K562 (cell line): ENCODE measurements around the gene SIMC1. TPM values are rescaled to one million over a fixed set of nuclear protein-coding genes. Genes with fewer than 3 reads are reported as not detected.
A peak's percentile ranks its signal among the peaks of the same experiment; 100 is the strongest.

Experiments used
- ARID1B ChIP-seq: fragments of 450-650 bp; IDR thresholded peaks from 2 replicates; pipeline ENCODE4 v1.6.1; 2016; ENCODE audit warnings: antibody characterized with exemption, mild to moderate bottlenecking, inconsistent platforms
- ATF3 ChIP-seq, 2 experiments: fragments of 450-650 bp in 1 of 2; sonication (generic) in 1 of 2; formaldehyde crosslinking in 1 of 2; IDR thresholded peaks in 1 of 2; conservative IDR thresholded peaks in 1 of 2; 2 replicates each; pipeline versions ENCODE4 v1.6.1 to v1.8.1; 2016 to 2023; ENCODE audit warnings: mild to moderate bottlenecking in 2 of 2, moderate library complexity in 2 of 2, inconsistent platforms in 1 of 2, missing genetic modification reagents in 1 of 2
- BRF1 ChIP-seq: IDR thresholded peaks from 3 replicates; pipeline ENCODE4 v1.6.1; 2011; ENCODE audit warnings: borderline replicate concordance, mild to moderate bottlenecking; ENCODE audit not compliant: insufficient read length; ENCODE audit errors: extremely low read depth
- CBFB ChIP-seq: sonication (generic); formaldehyde crosslinking; IDR thresholded peaks from 2 replicates; pipeline ENCODE4 v1.4.0; 2020; ENCODE audit warnings: mild to moderate bottlenecking, missing genetic modification reagents
- CXXC5 ChIP-seq: fragments of 250-450 bp; sonication (Bioruptor Pico); IDR thresholded peaks from 2 replicates; pipeline ENCODE4 v1.8.0; 2022; ENCODE audit warnings: inconsistent platforms, mild to moderate bottlenecking, moderate library complexity
- ELF4 ChIP-seq: fragments of 450-650 bp; formaldehyde crosslinking; IDR thresholded peaks from 2 replicates; pipeline ENCODE4 v1.4.0; 2022; ENCODE audit warnings: missing genetic modification characterization
- JUND ChIP-seq, 2 experiments: IDR thresholded peaks; 2 replicates in 1 of 2; 3 replicates in 1 of 2; pipeline ENCODE4 v1.6.1; 2011; ENCODE audit warnings: borderline replicate concordance in 2 of 2, low read depth in 2 of 2, low read length in 2 of 2, improper control_type of control experiment in 1 of 2, missing biosample characterization in 1 of 2, missing genetic modification characterization in 1 of 2, missing genetic modification reagents in 1 of 2
- KDM1A ChIP-seq, 2 experiments: fragments of 450-650 bp; IDR thresholded peaks; 2 replicates each; pipeline ENCODE4 v1.6.1; 2016; ENCODE audit warnings: mild to moderate bottlenecking in 2 of 2
- MAFK ChIP-seq: IDR thresholded peaks from 2 replicates; pipeline ENCODE4 v1.6.1; 2011; ENCODE audit warnings: low read length, improper control_type of control experiment
- MYBL2 ChIP-seq, 2 experiments: fragments of 450-650 bp in 1 of 2; sonication (generic) in 1 of 2; formaldehyde crosslinking in 1 of 2; IDR thresholded peaks; 2 replicates each; pipeline versions ENCODE4 v1.6.1 to v1.8.1; 2017 to 2022; ENCODE audit warnings: borderline replicate concordance in 1 of 2, inconsistent platforms in 1 of 2, low read depth in 1 of 2, mild to moderate bottlenecking in 1 of 2, missing genetic modification reagents in 1 of 2, moderate library complexity in 1 of 2
- NCOA4 ChIP-seq: fragments of 450-650 bp; IDR thresholded peaks from 2 replicates; pipeline ENCODE4 v1.6.1; 2018; ENCODE audit warnings: mild to moderate bottlenecking; ENCODE audit not compliant: partially characterized antibody
- NCOA6 ChIP-seq: fragments of 450-650 bp; IDR thresholded peaks from 2 replicates; pipeline ENCODE4 v1.6.1; 2017; ENCODE audit warnings: mild to moderate bottlenecking
- NFIX ChIP-seq: fragments of 250-450 bp; sonication (Bioruptor Pico); IDR thresholded peaks from 2 replicates; pipeline ENCODE4 v1.4.0; 2020; ENCODE audit warnings: low read depth, mild to moderate bottlenecking, moderate library complexity
- PHTF2 ChIP-seq: fragments of 250-450 bp; sonication (Bioruptor Pico); IDR thresholded peaks from 2 replicates; pipeline ENCODE4 v1.5.0; 2021; ENCODE audit warnings: mild to moderate bottlenecking
- SAP30 ChIP-seq: fragments of 200-600 bp; sonication (generic); IDR thresholded peaks from 2 replicates; pipeline ENCODE4 v1.6.1; 2012; ENCODE audit warnings: borderline replicate concordance, low read depth, mild to moderate bottlenecking, moderate library complexity, low read length, control low read depth, inconsistent platforms; ENCODE audit not compliant: insufficient read depth, poor library complexity, severe bottlenecking
- TAF7 ChIP-seq: fragments of 450-650 bp; IDR thresholded peaks from 2 replicates; pipeline ENCODE4 v1.6.1; 2016; ENCODE audit warnings: missing genetic modification characterization, missing compliant biosample characterization
- XRCC5 ChIP-seq: fragments of 200-400 bp; formaldehyde crosslinking; IDR thresholded peaks from 2 replicates; pipeline ENCODE4 v1.6.1; 2017; ENCODE audit warnings: low read depth, mild to moderate bottlenecking, low read length
- YBX1 ChIP-seq: fragments of 450-650 bp; IDR thresholded peaks from 2 replicates; pipeline ENCODE4 v1.7.1; 2016; ENCODE audit warnings: mild to moderate bottlenecking
- YY1 ChIP-seq, 3 experiments: IDR thresholded peaks; 2 replicates each; pipeline ENCODE4 v1.6.1; 2011; ENCODE audit warnings: low read length in 2 of 3, mild to moderate bottlenecking in 2 of 3, moderate library complexity in 2 of 3, borderline replicate concordance in 1 of 3, control low read depth in 1 of 3, low read depth in 1 of 3; ENCODE audit not compliant: insufficient read depth in 3 of 3, insufficient replicate concordance in 2 of 3, control insufficient read depth in 1 of 3, insufficient read length in 1 of 3; ENCODE audit errors: extremely low read depth in 1 of 3
- ZBTB33 ChIP-seq: sonication (generic); formaldehyde crosslinking; IDR thresholded peaks from 2 replicates; pipeline ENCODE4 v1.8.1; 2023; ENCODE audit warnings: mild to moderate bottlenecking, missing genetic modification reagents
- ZNF217 ChIP-seq: sonication (generic); formaldehyde crosslinking; IDR thresholded peaks from 2 replicates; pipeline ENCODE4 v1.8.0; 2022; ENCODE audit warnings: mild to moderate bottlenecking, missing genetic modification reagents
- ZNF263 ChIP-seq: sonication (generic); formaldehyde crosslinking; IDR thresholded peaks from 2 replicates; pipeline ENCODE4 v1.8.0; 2022; ENCODE audit warnings: mild to moderate bottlenecking, missing genetic modification reagents, borderline replicate concordance
- ZNF699 ChIP-seq: fragments of 250-450 bp; sonication (Bioruptor Pico); IDR thresholded peaks from 2 replicates; pipeline ENCODE4 v1.8.0; 2021; ENCODE audit warnings: mild to moderate bottlenecking, moderate library complexity; ENCODE audit not compliant: insufficient replicate concordance
- ZNF75A ChIP-seq: fragments of 450-650 bp; formaldehyde crosslinking; IDR thresholded peaks from 2 replicates; pipeline ENCODE4 v1.4.0; 2020; ENCODE audit warnings: mild to moderate bottlenecking
- polyA plus RNA-seq, 8 experiments: library from polyadenylated mRNA; depleted of rRNA in 4 of 8; stranded (reverse) in 5 of 8; unstranded in 3 of 8; fragments of >200 nt; fragmentation: Nextera tagmentation in 2 of 8; fragmentation: Illumina TruSeq in 1 of 8; extraction: Ambion mirVana in 2 of 8; extraction: Trizol in 1 of 8; gene quantifications; 2 replicates each; pipeline versions ENCODE4 v1.2.1 to v1.2.3, GENCODE V29; 2011 to 2014; ENCODE audit warnings: inconsistent platforms in 1 of 8, missing spikeins in 1 of 8
- total RNA-seq, 7 experiments: library from RNA; depleted of rRNA in 6 of 7; stranded (reverse); fragments of >200 nt in 6 of 7; fragmentation: Illumina TruSeq in 2 of 7; extraction: Trizol in 2 of 7; gene quantifications; 2 replicates each; pipeline versions ENCODE4 v1.2.1 to v1.2.3, GENCODE V29; 2011 to 2021; ENCODE audit warnings: low replicate concordance in 1 of 7

The SIMC1 gene
- total and polyA plus RNA-seq, 9 of the 15 experiments (the other 6 are each of a cell fraction or from before 2014, with no cell fraction given): 7.2 to 36.3 (median 14.7) TPM

- TF ChIP-seq ATF3 (IDR thresholded peaks at IDR 0.05) (no peak), ATF3 (CRISPR knock-in tag; conservative IDR thresholded peaks at IDR 0.05) (no peak), CBFB (CRISPR knock-in tag) (peak; percentile 78; the same call in 1 of the 2 replicates), YY1 (IDR thresholded peaks at IDR 0.05; ENCODE audit: borderline replicate concordance in 1 of 3, control insufficient read depth in 1 of 3, extremely low read depth in 1 of 3, insufficient read depth in 3 of 3, insufficient read length in 1 of 3, insufficient replicate concordance in 2 of 3, low read depth in 1 of 3, low read length in 2 of 3) (peak in 2 of 3 experiments; percentile 32 to 51), MYBL2 (IDR thresholded peaks at IDR 0.05; ENCODE audit: low read depth) (no peak), MYBL2 (CRISPR knock-in tag; IDR thresholded peaks at IDR 0.05; ENCODE audit: borderline replicate concordance) (no peak), JUND (IDR thresholded peaks at IDR 0.05; ENCODE audit: borderline replicate concordance, low read depth, low read length) (no peak; the same call in 1 of the 2 replicates), JUND (tag; IDR thresholded peaks at IDR 0.05; ENCODE audit: borderline replicate concordance, low read depth, low read length) (no peak), BRF1 (no peak), NFIX (CRISPR knock-in tag) (no peak), KDM1A (IDR thresholded peaks at IDR 0.05) (no peak), YBX1 (no peak), NCOA4 (no peak), XRCC5 (0 out of 2 replicates have a peak, but pooled peaks have one; percentile 13), ZNF75A (no peak), ZBTB33 (CRISPR knock-in tag) (no peak), ARID1B (0 out of 2 replicates have a peak, but pooled peaks have one; percentile 18), MAFK (no peak), ZNF699 (CRISPR knock-in tag) (no peak), SAP30 (no peak), TAF7 (tag) (peak; percentile 72), PHTF2 (no peak), CXXC5 (CRISPR knock-in tag) (peak; percentile 62), ELF4 (CRISPR knock-in tag) (0 out of 2 replicates have a peak, but pooled peaks have one; percentile 21), ZNF217 (CRISPR knock-in tag) (no peak), ZNF263 (CRISPR knock-in tag) (no peak), NCOA6 (no peak)
These were observed 123.4 kb downstream of the SIMC1 start, which contains the start of gene KIAA1191 (continued) for GRCh38 chr5:176361437-176362232.
